ENCODE measurements around the gene CLCA2.

CLCA2 gene

GRCh38 chr1:86448670-86449069, 24.7 kb downstream of the CLCA2 start:
- ATAC-seq = no peak
- no peak for TF ChIP-seq TCF4 (CRISPR knock-in tag; IDR thresholded peaks at IDR 0.05; ENCODE audit: borderline replicate concordance)
- no peak for TF ChIP-seq ARNTL (CRISPR knock-in tag; IDR thresholded peaks at IDR 0.05; ENCODE audit: borderline replicate concordance, low read depth)
- no peak for TF ChIP-seq SNAI2 (CRISPR knock-in tag; IDR thresholded peaks at IDR 0.05)

GRCh38 chr1:86449103-86449502, 25.1 kb downstream of the CLCA2 start:
- no peak for ATAC-seq
- TF ChIP-seq CSDC2 (CRISPR knock-in tag; IDR thresholded peaks at IDR 0.05) (no peak), GLIS3 (CRISPR knock-in tag; IDR thresholded peaks at IDR 0.05) (no peak), ZNF8 (CRISPR knock-in tag; IDR thresholded peaks at IDR 0.05) (no peak), CREB5 (CRISPR knock-in tag; IDR thresholded peaks at IDR 0.05; ENCODE audit: low read depth) (no peak), PPARA (CRISPR knock-in tag; IDR thresholded peaks at IDR 0.05; ENCODE audit: borderline replicate concordance) (no peak), ARNTL (CRISPR knock-in tag; IDR thresholded peaks at IDR 0.05; ENCODE audit: borderline replicate concordance, low read depth) (no peak), ZC3H10 (CRISPR knock-in tag; IDR thresholded peaks at IDR 0.05) (no peak), TCF4 (CRISPR knock-in tag; IDR thresholded peaks at IDR 0.05; ENCODE audit: borderline replicate concordance) (no peak)

- no peak for ATAC-seq
- no peak for TF ChIP-seq BACH2 (CRISPR knock-in tag; IDR thresholded peaks at IDR 0.05; ENCODE audit: borderline replicate concordance)
- no peak for TF ChIP-seq PATZ1 (CRISPR knock-in tag; IDR thresholded peaks at IDR 0.05; ENCODE audit: borderline replicate concordance)
- TF ChIP-seq ZFP30 (CRISPR knock-in tag; IDR thresholded peaks at IDR 0.05) = no peak
- no peak for TF ChIP-seq CSRNP3 (CRISPR knock-in tag; IDR thresholded peaks at IDR 0.05)
- no peak for TF ChIP-seq ARNTL (CRISPR knock-in tag; IDR thresholded peaks at IDR 0.05; ENCODE audit: borderline replicate concordance, low read depth)
- no peak for TF ChIP-seq ZNF565 (CRISPR knock-in tag; conservative IDR thresholded peaks at IDR 0.05; ENCODE audit: low read depth)
- no peak for TF ChIP-seq POU6F1 (CRISPR knock-in tag; IDR thresholded peaks at IDR 0.05; ENCODE audit: borderline replicate concordance, low read depth)
- no peak for TF ChIP-seq CSDC2 (CRISPR knock-in tag; IDR thresholded peaks at IDR 0.05)
- no peak for TF ChIP-seq SNAI2 (CRISPR knock-in tag; IDR thresholded peaks at IDR 0.05)
- no peak for TF ChIP-seq TCF4 (CRISPR knock-in tag; IDR thresholded peaks at IDR 0.05; ENCODE audit: borderline replicate concordance)
- no peak for TF ChIP-seq ISL1 (CRISPR knock-in tag; IDR thresholded peaks at IDR 0.05)
- TF ChIP-seq RARB (CRISPR knock-in tag; IDR thresholded peaks at IDR 0.05) = no peak
- no peak for TF ChIP-seq CREB5 (CRISPR knock-in tag; IDR thresholded peaks at IDR 0.05; ENCODE audit: low read depth)
Observed at GRCh38 chr1:86450847-86451246, 26.9 kb downstream of the CLCA2 start.

GRCh38 chr1:86453664-86454063, 29.7 kb downstream of the CLCA2 start:
- no peak for ATAC-seq
- no peak for TF ChIP-seq TOX (CRISPR knock-in tag; IDR thresholded peaks at IDR 0.05; ENCODE audit: borderline replicate concordance)
- no peak for TF ChIP-seq ISL1 (CRISPR knock-in tag; IDR thresholded peaks at IDR 0.05)
- TF ChIP-seq TCF4 (CRISPR knock-in tag; IDR thresholded peaks at IDR 0.05; ENCODE audit: borderline replicate concordance) = no peak
- no peak for TF ChIP-seq CREB5 (CRISPR knock-in tag; IDR thresholded peaks at IDR 0.05; ENCODE audit: low read depth)
- TF ChIP-seq RARB (CRISPR knock-in tag; IDR thresholded peaks at IDR 0.05) = no peak
- TF ChIP-seq CSRNP3 (CRISPR knock-in tag; IDR thresholded peaks at IDR 0.05) = no peak
- no peak for TF ChIP-seq ZC3H10 (CRISPR knock-in tag; IDR thresholded peaks at IDR 0.05)
- no peak for TF ChIP-seq BACH2 (CRISPR knock-in tag; IDR thresholded peaks at IDR 0.05; ENCODE audit: borderline replicate concordance)
- TF ChIP-seq ZNF8 (CRISPR knock-in tag; IDR thresholded peaks at IDR 0.05) = no peak
- TF ChIP-seq ARNTL (CRISPR knock-in tag; IDR thresholded peaks at IDR 0.05; ENCODE audit: borderline replicate concordance, low read depth) = no peak
- TF ChIP-seq POU6F1 (CRISPR knock-in tag; IDR thresholded peaks at IDR 0.05; ENCODE audit: borderline replicate concordance, low read depth) = no peak

Measured in SK-N-SH treated with all-trans-retinoic acid at 6 μM for 48 hours (cell line).